GM12801 (cell line): ENCODE data around the gene USP54.

ENCODE experiments used
- CTCF ChIP-seq: IDR thresholded peaks from one replicate; pipeline ENCODE4 v1.5.1; 2011; ENCODE audit warnings: control low read depth; ENCODE audit not compliant: insufficient read length; ENCODE audit errors: extremely low read depth

The USP54 gene

GRCh38 chr10:73456187-73456890, 134.8 kb downstream of the USP54 start:
- TF ChIP-seq CTCF: no peak

GRCh38 chr10:73449113-73449512, 142.0 kb downstream of the USP54 start:
- no peak for TF ChIP-seq CTCF

- TF ChIP-seq CTCF: no peak
Observed at GRCh38 chr10:73448384-73448783, 142.8 kb downstream of the USP54 start.
